PC-9 (cell line): ENCODE data around the gene UBE2L5.

Experiments used
- EZH2 ChIP-seq: fragments of 200-600 bp; sonication (generic); IDR thresholded peaks from 2 replicates; pipeline ENCODE4 v1.8.0; 2017; ENCODE audit warnings: antibody characterized with exemption, low read depth
- TF ChIP-seq, protein P1 (sequence below): fragments of 200-600 bp; sonication (generic); conservative IDR thresholded peaks from 2 replicates; pipeline ENCODE4 v1.6.1; 2017; ENCODE audit warnings: mixed run types, antibody characterized with exemption, mild to moderate bottlenecking, moderate library complexity

DNA sequence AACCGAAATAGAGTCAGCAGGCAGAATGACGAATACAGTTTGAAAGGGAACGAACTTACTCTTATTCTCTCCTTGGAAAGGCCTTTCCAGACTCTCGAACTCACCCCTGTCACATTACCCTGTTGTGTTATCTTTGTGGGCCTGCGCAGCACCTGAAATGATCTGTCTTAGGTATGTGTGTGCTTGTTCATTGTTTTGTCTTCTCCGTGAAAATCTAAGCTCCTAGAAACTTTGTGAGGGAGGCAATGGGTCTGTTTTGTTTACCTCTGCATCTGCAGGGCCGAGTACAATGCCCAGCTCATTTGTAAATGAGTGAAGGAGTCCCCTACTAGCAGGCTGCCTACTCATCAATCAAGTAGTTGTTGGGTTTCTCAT is 23.8 kb downstream of the UBE2L5 start:
- TF ChIP-seq, protein P1, sequence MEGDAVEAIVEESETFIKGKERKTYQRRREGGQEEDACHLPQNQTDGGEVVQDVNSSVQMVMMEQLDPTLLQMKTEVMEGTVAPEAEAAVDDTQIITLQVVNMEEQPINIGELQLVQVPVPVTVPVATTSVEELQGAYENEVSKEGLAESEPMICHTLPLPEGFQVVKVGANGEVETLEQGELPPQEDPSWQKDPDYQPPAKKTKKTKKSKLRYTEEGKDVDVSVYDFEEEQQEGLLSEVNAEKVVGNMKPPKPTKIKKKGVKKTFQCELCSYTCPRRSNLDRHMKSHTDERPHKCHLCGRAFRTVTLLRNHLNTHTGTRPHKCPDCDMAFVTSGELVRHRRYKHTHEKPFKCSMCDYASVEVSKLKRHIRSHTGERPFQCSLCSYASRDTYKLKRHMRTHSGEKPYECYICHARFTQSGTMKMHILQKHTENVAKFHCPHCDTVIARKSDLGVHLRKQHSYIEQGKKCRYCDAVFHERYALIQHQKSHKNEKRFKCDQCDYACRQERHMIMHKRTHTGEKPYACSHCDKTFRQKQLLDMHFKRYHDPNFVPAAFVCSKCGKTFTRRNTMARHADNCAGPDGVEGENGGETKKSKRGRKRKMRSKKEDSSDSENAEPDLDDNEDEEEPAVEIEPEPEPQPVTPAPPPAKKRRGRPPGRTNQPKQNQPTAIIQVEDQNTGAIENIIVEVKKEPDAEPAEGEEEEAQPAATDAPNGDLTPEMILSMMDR, result no peak
- TF ChIP-seq EZH2, result no peak
